Loucy (cell line): ENCODE data around the gene TRIM47.

Source experiments
- H2AFZ ChIP-seq: fragments of 200-600 bp; sonication (generic); 2 replicates; pipeline ENCODE4 v1.6.0; 2016; ENCODE audit warnings: antibody characterized with exemption, mild to moderate bottlenecking, low read length, moderate library complexity
- H3F3A ChIP-seq: fragments of 200-600 bp; 2 replicates; pipeline ENCODE4 v1.6.0; 2016; ENCODE audit warnings: antibody characterized with exemption, low read depth, mild to moderate bottlenecking
- H3K27me3 ChIP-seq: fragments of 200-600 bp; sonication (generic); 2 replicates; pipeline ENCODE4 v1.6.1; 2014; ENCODE audit warnings: low read length, mild to moderate bottlenecking; ENCODE audit not compliant: insufficient read depth, poor library complexity, severe bottlenecking
- H3K36me3 ChIP-seq: fragments of 200-600 bp; sonication (generic); 2 replicates; pipeline ENCODE4 v1.6.1; 2016; ENCODE audit warnings: low read length; ENCODE audit not compliant: insufficient read depth
- H3K4me1 ChIP-seq: fragments of 200-600 bp; sonication (generic); 2 replicates; pipeline ENCODE4 v1.5.1; 2014; ENCODE audit warnings: low read length, mild to moderate bottlenecking; ENCODE audit not compliant: insufficient read depth, poor library complexity, severe bottlenecking
- H3K4me2 ChIP-seq: fragments of 200-600 bp; sonication (generic); 2 replicates; pipeline ENCODE4 v1.6.0; 2014; ENCODE audit warnings: antibody characterized with exemption, low read length, low read depth, mild to moderate bottlenecking; ENCODE audit not compliant: poor library complexity, severe bottlenecking
- H3K4me3 ChIP-seq: fragments of 200-600 bp; sonication (generic); 2 replicates; pipeline ENCODE4 v1.5.1; 2014; ENCODE audit warnings: low read length, mild to moderate bottlenecking, mixed read lengths; ENCODE audit not compliant: poor library complexity, severe bottlenecking
- H3K79me2 ChIP-seq: fragments of 200-600 bp; sonication (generic); 2 replicates; pipeline ENCODE4 v1.6.1; 2014; ENCODE audit warnings: low read length; ENCODE audit not compliant: insufficient read depth
- H3K9ac ChIP-seq: fragments of 200-600 bp; sonication (generic); 2 replicates; pipeline ENCODE4 v1.6.0; 2014; ENCODE audit warnings: mild to moderate bottlenecking, low read depth, low read length, moderate library complexity; ENCODE audit not compliant: poor library complexity, severe bottlenecking
- H3K9me2 ChIP-seq: fragments of 200-600 bp; sonication (generic); replicated peaks from 2 replicates; pipeline ENCODE4 v1.6.1; 2016; ENCODE audit warnings: low read depth, low read length, mixed read lengths
- H3K9me3 ChIP-seq: fragments of 200-600 bp; sonication (generic); 2 replicates; pipeline ENCODE4 v1.6.1; 2014; ENCODE audit warnings: mild to moderate bottlenecking, antibody characterized with exemption, low read length, low read depth; ENCODE audit not compliant: insufficient read depth
- H4K20me1 ChIP-seq: fragments of 200-600 bp; sonication (generic); 2 replicates; pipeline ENCODE4 v1.6.0; 2014; ENCODE audit warnings: antibody characterized with exemption, low read length, mild to moderate bottlenecking; ENCODE audit not compliant: insufficient read depth, poor library complexity, severe bottlenecking
- CTCF ChIP-seq: fragments of 200-600 bp; sonication (generic); conservative IDR thresholded peaks from 2 replicates; pipeline ENCODE4 v1.5.1; 2014; ENCODE audit warnings: mild to moderate bottlenecking, antibody characterized with exemption, low read length
- EZH2phosphoT487 ChIP-seq: fragments of 200-600 bp; IDR thresholded peaks from 2 replicates; pipeline ENCODE4 v1.6.1; 2018; ENCODE audit warnings: antibody characterized with exemption, mild to moderate bottlenecking, moderate library complexity, borderline replicate concordance

The TRIM47 gene

GRCh38 chr17:75925912-75926311 is 47.5 kb upstream of the TRIM47 start:
- H3K4me2 ChIP-seq: no peak overlapping the region
- no peak overlapping the region for H2AFZ ChIP-seq
- H3K79me2 ChIP-seq: no peaks in the 10 kb centered on the region
- H3K9me2 ChIP-seq: no peaks in the 10 kb centered on the region
- TF ChIP-seq CTCF (no peak), EZH2phosphoT487 (no peak)
- no peak overlapping the region for H3K9ac ChIP-seq
- H3K4me1 ChIP-seq: peaks cover 4% of the 10 kb centered on the region
- no peaks in the 10 kb centered on the region for H3F3A ChIP-seq
- no peaks in the 10 kb centered on the region for H3K9me3 ChIP-seq
- H3K27me3 ChIP-seq: no peaks in the 10 kb centered on the region
- H3K36me3 ChIP-seq: no peaks in the 10 kb centered on the region
- no peaks in the 10 kb centered on the region for H4K20me1 ChIP-seq
- no peak overlapping the region for H3K4me3 ChIP-seq

- Histone ChIP-seq H3K9me3 (no peaks in the 10 kb centered on the region), H3K4me1 (peaks cover 4% of the 10 kb centered on the region), H3K4me3 (no peak overlapping the region), H3K9me2 (no peaks in the 10 kb centered on the region), H4K20me1 (no peaks in the 10 kb centered on the region), H3K27me3 (no peaks in the 10 kb centered on the region), H3K4me2 (no peak overlapping the region), H3K36me3 (no peaks in the 10 kb centered on the region), H3K79me2 (no peaks in the 10 kb centered on the region), H3K9ac (no peak overlapping the region), H3F3A (no peaks in the 10 kb centered on the region), H2AFZ (no peak overlapping the region)
- TF ChIP-seq EZH2phosphoT487 (no peak), CTCF (no peak)
These were observed 46.7 kb upstream of the TRIM47 start for GRCh38 chr17:75925103-75925502.

- H3K9me3 ChIP-seq: no peaks in the 10 kb centered on the region
- no peaks in the 10 kb centered on the region for H3K36me3 ChIP-seq
- H3K4me3 ChIP-seq: no peak overlapping the region
- H3K79me2 ChIP-seq: no peaks in the 10 kb centered on the region
- no peaks in the 10 kb centered on the region for H3K27me3 ChIP-seq
- peaks cover 4% of the 10 kb centered on the region for H3K4me1 ChIP-seq
- no peak for TF ChIP-seq EZH2phosphoT487
- TF ChIP-seq CTCF: no peak
- no peak overlapping the region for H3K9ac ChIP-seq
- H3K4me2 ChIP-seq: no peak overlapping the region
- H3F3A ChIP-seq: no peaks in the 10 kb centered on the region
- no peak overlapping the region for H2AFZ ChIP-seq
- H3K9me2 ChIP-seq: no peaks in the 10 kb centered on the region
- H4K20me1 ChIP-seq: no peaks in the 10 kb centered on the region
These were observed 44.8 kb upstream of the TRIM47 start for GRCh38 chr17:75922963-75923874.
